HepG2 (cell line): ENCODE results near the gene CDC37. TPM values are rescaled to one million over a fixed set of nuclear protein-coding genes. Genes with fewer than 3 reads are reported as not detected.

Experiments used
- AGO1 ChIP-seq: fragments of 200-400 bp; formaldehyde crosslinking; IDR thresholded peaks from 2 replicates; pipeline ENCODE4 v1.6.1; 2017; ENCODE audit warnings: mild to moderate bottlenecking, low read depth, low read length, moderate library complexity; ENCODE audit not compliant: poor library complexity, severe bottlenecking
- AGO2 ChIP-seq: fragments of 200-400 bp; formaldehyde crosslinking; optimal IDR thresholded peaks from 2 replicates; pipeline ENCODE3; 2017; ENCODE audit warnings: mild to moderate bottlenecking, low read depth, low read length, moderate library complexity
- CHD2 ChIP-seq: IDR thresholded peaks from 2 replicates; pipeline ENCODE4 v1.6.1; 2011; ENCODE audit warnings: low read depth, low read length, improper control_type of control experiment
- GTF3A ChIP-seq: sonication (generic); formaldehyde crosslinking; conservative IDR thresholded peaks from 2 replicates; pipeline ENCODE4 v1.4.0; 2020; ENCODE audit warnings: mild to moderate bottlenecking, missing genetic modification reagents
- HNF1B ChIP-seq: sonication (generic); formaldehyde crosslinking; IDR thresholded peaks from 2 replicates; pipeline ENCODE4 v1.5.1; 2020; ENCODE audit warnings: mild to moderate bottlenecking, moderate library complexity, missing genetic modification reagents
- MAX ChIP-seq: IDR thresholded peaks from 2 replicates; pipeline ENCODE4 v1.6.1; 2012; ENCODE audit warnings: inconsistent platforms
- PBX3 ChIP-seq: sonication (generic); formaldehyde crosslinking; IDR thresholded peaks from 2 replicates; pipeline ENCODE4 v1.8.1; 2023; ENCODE audit warnings: missing genetic modification reagents, inconsistent platforms, borderline replicate concordance
- RCOR2 ChIP-seq: IDR thresholded peaks from 2 replicates; pipeline ENCODE4 v1.6.1; 2016; ENCODE audit warnings: missing biosample characterization, missing genetic modification reagents
- XRCC5 ChIP-seq: fragments of 200-400 bp; formaldehyde crosslinking; optimal IDR thresholded peaks from 2 replicates; pipeline ENCODE3; 2017; ENCODE audit warnings: mild to moderate bottlenecking, low read length
- ZBTB43 ChIP-seq: sonication (generic); formaldehyde crosslinking; conservative IDR thresholded peaks from 2 replicates; pipeline ENCODE4 v1.4.0; 2020; ENCODE audit warnings: missing genetic modification reagents
- ZSCAN9 ChIP-seq: IDR thresholded peaks from 2 replicates; pipeline ENCODE4 v1.6.1; 2016; ENCODE audit warnings: borderline replicate concordance
- polyA plus RNA-seq, 8 experiments: library from polyadenylated mRNA; depleted of rRNA in 3 of 8; stranded (reverse) in 7 of 8; unstranded in 1 of 8; fragments of >200 nt; fragmentation: Illumina TruSeq in 4 of 8; extraction: Trizol in 4 of 8; gene quantifications; 2 replicates each; pipeline versions ENCODE4 v1.2.1 to v1.2.3, GENCODE V29; 2011 to 2016; ENCODE audit warnings: low read depth in 4 of 8, missing spikeins in 1 of 8, mixed read lengths in 1 of 8; ENCODE audit not compliant: insufficient read depth in 1 of 8
- total RNA-seq, 5 experiments: library from RNA; depleted of rRNA; stranded (reverse); fragments of >200 nt; fragmentation: Illumina TruSeq; extraction: Trizol; gene quantifications; 2 replicates each; pipeline ENCODE4 v1.2.3, GENCODE V29; 2016; ENCODE audit warnings: low read depth in 1 of 5
- TF ChIP-seq, protein P1 (sequence below): sonication (generic); formaldehyde crosslinking; conservative IDR thresholded peaks from 2 replicates; pipeline ENCODE4 v1.4.0; 2020; ENCODE audit warnings: missing genetic modification reagents
- TF ChIP-seq, protein P2 (sequence below): sonication (generic); formaldehyde crosslinking; IDR thresholded peaks from 2 replicates; pipeline ENCODE4 v1.4.0; 2020; ENCODE audit warnings: missing genetic modification reagents
- TF ChIP-seq, protein P3 (sequence below): sonication (generic); formaldehyde crosslinking; IDR thresholded peaks from 2 replicates; pipeline ENCODE4 v1.4.0; 2020; ENCODE audit warnings: missing genetic modification reagents, borderline replicate concordance
- TF ChIP-seq, protein P4 (sequence below): IDR thresholded peaks from 2 replicates; pipeline ENCODE4 v1.6.1; 2018; ENCODE audit warnings: missing genetic modification reagents, mild to moderate bottlenecking, missing compliant biosample characterization

Gene CDC37
- total and polyA plus RNA-seq, 2 of the 13 experiments (the other 11 are each of a cell fraction or from before 2014, with no cell fraction given) = 158 to 177 TPM

DNA sequence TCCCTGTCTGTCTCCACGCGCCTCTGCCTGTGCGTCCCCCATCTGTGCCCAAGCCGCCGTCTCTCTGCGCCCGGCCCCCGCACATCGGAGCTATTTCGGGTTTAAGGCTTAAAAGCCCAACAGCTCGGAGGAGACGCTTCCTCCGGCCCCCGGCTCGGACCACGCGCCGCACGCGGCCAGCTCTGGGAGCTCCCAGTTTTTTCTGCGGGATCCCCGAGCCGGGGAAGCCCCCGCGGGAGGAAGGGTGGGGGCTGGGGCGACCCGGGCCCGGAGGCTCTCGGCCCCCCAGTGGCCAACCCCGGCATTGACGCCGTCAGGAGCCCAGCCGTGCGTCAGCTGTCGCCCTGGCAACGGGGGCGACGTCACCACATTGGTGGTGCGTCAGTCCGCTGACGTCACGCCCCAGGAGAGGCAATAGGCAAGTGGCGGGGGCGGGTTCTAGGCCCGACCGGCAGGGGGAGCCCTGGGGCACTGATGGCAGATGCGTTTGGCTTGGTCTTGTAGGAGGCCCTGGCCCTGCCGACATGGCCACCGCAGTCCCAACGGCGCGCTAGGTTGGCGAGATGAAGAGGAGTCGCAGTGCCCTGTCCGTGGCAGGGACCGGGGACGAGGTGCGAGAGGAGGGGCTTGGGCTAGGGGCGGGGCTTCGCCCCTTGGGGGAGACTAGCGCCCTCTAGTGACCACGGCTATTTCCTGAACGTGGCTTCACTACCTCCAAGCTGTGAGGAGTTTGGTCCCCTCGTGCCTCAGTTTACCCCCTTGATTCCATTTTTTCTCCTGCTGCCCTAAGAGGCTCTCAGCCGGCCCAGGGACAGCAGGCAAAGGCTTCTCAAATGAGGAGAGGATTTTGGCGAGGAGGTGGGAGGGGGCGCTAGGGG is 13.3 kb upstream of the CDC37 start (continued):
- TF ChIP-seq, protein P1, sequence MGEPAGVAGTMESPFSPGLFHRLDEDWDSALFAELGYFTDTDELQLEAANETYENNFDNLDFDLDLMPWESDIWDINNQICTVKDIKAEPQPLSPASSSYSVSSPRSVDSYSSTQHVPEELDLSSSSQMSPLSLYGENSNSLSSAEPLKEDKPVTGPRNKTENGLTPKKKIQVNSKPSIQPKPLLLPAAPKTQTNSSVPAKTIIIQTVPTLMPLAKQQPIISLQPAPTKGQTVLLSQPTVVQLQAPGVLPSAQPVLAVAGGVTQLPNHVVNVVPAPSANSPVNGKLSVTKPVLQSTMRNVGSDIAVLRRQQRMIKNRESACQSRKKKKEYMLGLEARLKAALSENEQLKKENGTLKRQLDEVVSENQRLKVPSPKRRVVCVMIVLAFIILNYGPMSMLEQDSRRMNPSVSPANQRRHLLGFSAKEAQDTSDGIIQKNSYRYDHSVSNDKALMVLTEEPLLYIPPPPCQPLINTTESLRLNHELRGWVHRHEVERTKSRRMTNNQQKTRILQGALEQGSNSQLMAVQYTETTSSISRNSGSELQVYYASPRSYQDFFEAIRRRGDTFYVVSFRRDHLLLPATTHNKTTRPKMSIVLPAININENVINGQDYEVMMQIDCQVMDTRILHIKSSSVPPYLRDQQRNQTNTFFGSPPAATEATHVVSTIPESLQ (CRISPR knock-in tag) = no peak
- TF ChIP-seq, protein P2, sequence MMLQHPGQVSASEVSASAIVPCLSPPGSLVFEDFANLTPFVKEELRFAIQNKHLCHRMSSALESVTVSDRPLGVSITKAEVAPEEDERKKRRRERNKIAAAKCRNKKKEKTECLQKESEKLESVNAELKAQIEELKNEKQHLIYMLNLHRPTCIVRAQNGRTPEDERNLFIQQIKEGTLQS (CRISPR knock-in tag) = peak; percentile 76; the same call in 1 of the 2 replicates
- peak; percentile 70; the same call in 1 of the 2 replicates for TF ChIP-seq ZBTB43
- no peak; the same call in 1 of the 2 replicates for TF ChIP-seq GTF3A (CRISPR knock-in tag)
- TF ChIP-seq PBX3 = peak; percentile 71; the same call in 1 of the 2 replicates
- peak; percentile 70; the same call in 1 of the 2 replicates for TF ChIP-seq ZSCAN9
- no peak for TF ChIP-seq AGO1
- peak; percentile 55; the same call in 1 of the 2 replicates for TF ChIP-seq MAX
- TF ChIP-seq, protein P3, sequence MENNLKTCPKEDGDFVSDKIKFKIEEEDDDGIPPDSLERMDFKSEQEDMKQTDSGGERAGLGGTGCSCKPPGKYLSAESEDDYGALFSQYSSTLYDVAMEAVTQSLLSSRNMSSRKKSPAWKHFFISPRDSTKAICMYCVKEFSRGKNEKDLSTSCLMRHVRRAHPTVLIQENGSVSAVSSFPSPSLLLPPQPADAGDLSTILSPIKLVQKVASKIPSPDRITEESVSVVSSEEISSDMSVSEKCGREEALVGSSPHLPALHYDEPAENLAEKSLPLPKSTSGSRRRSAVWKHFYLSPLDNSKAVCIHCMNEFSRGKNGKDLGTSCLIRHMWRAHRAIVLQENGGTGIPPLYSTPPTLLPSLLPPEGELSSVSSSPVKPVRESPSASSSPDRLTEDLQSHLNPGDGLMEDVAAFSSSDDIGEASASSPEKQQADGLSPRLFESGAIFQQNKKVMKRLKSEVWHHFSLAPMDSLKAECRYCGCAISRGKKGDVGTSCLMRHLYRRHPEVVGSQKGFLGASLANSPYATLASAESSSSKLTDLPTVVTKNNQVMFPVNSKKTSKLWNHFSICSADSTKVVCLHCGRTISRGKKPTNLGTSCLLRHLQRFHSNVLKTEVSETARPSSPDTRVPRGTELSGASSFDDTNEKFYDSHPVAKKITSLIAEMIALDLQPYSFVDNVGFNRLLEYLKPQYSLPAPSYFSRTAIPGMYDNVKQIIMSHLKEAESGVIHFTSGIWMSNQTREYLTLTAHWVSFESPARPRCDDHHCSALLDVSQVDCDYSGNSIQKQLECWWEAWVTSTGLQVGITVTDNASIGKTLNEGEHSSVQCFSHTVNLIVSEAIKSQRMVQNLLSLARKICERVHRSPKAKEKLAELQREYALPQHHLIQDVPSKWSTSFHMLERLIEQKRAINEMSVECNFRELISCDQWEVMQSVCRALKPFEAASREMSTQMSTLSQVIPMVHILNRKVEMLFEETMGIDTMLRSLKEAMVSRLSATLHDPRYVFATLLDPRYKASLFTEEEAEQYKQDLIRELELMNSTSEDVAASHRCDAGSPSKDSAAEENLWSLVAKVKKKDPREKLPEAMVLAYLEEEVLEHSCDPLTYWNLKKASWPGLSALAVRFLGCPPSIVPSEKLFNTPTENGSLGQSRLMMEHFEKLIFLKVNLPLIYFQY (CRISPR knock-in tag) = peak; percentile 45; the same call in 1 of the 2 replicates
- TF ChIP-seq HNF1B (CRISPR knock-in tag) = peak; percentile 86
- TF ChIP-seq CHD2 = peak; percentile 66; the same call in 1 of the 2 replicates
- TF ChIP-seq AGO2 = no peak
- TF ChIP-seq, protein P4, sequence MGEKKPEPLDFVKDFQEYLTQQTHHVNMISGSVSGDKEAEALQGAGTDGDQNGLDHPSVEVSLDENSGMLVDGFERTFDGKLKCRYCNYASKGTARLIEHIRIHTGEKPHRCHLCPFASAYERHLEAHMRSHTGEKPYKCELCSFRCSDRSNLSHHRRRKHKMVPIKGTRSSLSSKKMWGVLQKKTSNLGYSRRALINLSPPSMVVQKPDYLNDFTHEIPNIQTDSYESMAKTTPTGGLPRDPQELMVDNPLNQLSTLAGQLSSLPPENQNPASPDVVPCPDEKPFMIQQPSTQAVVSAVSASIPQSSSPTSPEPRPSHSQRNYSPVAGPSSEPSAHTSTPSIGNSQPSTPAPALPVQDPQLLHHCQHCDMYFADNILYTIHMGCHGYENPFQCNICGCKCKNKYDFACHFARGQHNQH (CRISPR knock-in tag) = peak; percentile 93; the same call in 1 of the 2 replicates
- peak; percentile 90 for TF ChIP-seq XRCC5
- peak; percentile 100 for TF ChIP-seq RCOR2 (CRISPR knock-in tag)
